CD4-positive, alpha-beta T cell treated with Interferon alpha-2 for 1 hour (primary cell): ENCODE data around the gene CDKN1B.

Experiments used
- DNase-seq, 2 donors: peaks; one replicate each; pipeline ENCODE4 v3.0.0-alpha.2; 2020 to 2022

Gene CDKN1B

GRCh38 chr12:12770262-12770661 lies 53.1 kb downstream of the CDKN1B start:
- DNase-seq, result no peak
